Measurements from ENCODE around the gene OLFM2.
"Not testable (repeated sequence)": the region's sequence is repeated elsewhere in the genome, so short reads cannot be mapped to it uniquely, and the experiment has no call there.

OLFM2 gene

DNA sequence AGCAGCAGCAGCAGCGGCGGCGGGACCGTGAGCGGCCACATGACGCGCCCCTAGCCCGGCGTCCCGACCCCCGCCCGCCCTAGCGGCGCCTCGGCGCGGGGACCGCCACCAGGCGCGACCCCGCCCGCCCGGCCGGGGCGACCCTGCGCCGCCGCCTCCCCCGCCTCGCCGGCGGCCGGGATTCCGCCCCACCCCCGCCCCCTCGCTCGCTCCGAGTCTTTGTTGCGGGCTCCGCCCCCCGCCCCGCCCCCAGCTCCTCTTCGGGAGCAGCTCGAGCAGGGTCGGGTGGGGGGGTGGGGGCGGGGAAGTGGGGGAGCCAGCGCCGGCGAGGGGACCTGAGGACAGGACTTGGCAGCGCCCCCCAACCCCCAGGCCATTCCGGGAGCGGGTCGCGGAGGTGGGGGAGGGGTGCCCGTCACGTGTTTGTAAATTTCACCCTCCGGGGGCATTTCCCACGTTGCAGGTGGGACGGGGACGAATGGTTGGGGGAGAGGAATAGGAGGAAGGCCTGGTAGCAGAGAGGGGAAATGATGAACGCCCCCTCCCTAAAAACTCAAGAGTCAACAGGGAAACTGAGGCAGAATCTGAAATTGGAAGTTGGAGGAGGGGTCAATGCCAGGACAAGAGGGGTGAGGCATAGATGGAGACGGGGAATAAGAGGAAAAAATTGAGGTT, at the start of gene OLFM2:
TSS of gene OLFM2 (minus strand) at position 190 of the 675 bp plus-strand sequence. CDS start at position 41, 149 bp downstream.
- DNase-seq (ENCODE audit: low spot score) = no peak

DNA sequence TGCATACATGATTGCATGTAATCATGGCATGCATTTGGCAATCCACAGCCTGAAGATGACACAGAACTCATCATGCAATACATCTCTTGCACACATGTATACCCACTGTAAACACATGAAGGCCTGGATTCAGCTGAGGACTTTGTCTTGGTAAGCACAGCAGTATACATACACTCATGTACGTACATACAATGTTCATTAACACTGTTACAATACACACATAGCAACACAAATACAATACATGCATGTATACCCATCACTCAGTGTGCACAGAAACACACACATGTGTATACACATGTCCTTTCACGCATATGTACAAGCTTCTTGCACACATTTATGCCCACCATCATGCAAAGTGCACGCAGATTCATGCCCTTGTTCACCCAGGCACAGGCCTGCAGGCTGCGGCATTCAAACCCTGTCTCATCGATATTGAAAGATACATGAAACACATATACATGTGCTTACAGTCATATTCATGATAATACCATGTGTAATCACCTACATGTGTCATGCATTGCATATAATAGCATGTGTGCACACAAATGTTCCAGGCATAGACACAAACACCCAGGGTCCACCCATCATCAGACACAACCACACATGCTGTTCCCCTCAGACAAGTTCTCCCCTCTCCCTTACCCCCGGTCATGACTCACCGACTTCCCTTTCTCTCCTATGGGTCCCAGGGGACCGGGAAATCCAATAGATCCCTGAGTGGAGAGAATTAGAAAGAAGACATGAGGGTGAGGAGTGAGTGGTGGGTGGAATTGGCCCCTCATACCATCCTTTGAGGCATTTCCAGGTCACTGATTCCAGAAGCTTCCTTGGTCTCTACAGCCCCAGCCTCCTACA, 45.3 kb upstream of the OLFM2 start:
- no peak for DNase-seq (ENCODE audit: low spot score)

DNA sequence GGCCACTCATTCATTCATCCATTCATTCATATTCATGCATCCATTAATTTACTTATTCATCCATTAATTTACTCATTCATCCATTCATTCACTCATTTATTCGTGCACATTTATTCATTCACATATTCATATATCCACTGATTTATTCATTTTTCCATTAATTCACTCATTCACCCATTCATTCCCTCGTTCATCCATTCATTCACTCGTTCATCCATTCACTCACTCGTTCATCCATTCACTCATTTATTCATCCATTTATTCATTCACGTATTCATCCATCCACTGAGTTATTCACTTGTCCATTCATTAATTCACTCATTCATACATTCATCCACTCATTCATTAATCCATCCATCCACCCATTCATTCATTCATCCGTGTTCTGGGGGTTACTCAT, 35.8 kb upstream of the OLFM2 start:
- DNase-seq (ENCODE audit: low spot score) = no peak

DNA sequence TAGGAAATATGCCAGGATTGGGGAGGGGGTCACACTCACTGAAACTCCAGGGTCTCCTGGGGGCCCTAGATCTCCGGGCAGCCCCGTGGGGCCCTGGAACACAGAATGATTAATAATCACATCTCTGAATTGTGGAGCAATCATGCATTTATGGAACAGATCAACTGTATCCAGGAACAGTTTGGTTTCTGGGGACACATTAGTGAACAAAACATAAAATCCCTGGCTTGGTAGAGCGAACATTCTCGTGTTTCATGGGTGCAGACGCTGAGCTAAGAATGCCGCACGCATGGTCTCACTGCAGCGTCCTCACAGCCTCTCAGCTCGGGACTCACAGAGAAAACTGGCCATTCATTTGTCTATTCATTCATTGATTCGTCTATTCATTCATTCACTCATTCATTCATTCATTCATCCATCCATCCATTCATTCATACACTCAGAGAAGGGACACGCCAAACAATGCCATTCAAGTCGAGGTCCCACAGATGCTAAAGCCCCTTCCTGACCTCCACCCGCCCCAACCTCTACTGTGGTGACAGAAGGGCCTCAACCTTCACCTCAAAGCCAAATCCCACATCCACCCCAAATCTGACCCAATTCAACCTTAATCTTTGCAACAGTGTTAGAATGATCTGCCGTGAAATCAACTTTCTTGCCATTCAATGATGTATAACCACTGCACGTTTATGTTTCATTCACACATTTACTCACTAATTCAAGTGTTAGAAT, 35.0 kb upstream of the OLFM2 start:
- DNase-seq (ENCODE audit: low spot score) = no peak

DNA sequence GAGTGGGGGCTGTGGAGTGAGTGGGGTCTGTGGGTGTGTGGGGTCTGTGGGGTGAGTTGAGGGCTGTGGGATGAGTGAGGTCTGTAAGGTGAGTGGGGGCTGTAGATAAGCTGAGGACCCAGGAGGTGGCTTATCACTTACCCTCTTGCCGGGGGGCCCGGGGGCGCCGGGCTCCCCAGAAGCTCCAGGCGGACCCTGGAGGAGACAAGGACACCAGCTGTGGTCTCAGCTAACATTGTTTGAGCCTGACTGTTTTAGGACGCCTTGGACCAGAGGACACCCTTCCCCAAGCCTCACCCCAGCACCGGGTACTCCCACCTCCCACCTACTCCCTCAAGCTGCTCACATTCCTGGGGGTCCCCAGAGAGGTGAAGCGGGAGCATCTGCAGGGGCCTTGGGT, 34.2 kb upstream of the OLFM2 start:
- DNase-seq (ENCODE audit: low spot score) = no peak

DNA sequence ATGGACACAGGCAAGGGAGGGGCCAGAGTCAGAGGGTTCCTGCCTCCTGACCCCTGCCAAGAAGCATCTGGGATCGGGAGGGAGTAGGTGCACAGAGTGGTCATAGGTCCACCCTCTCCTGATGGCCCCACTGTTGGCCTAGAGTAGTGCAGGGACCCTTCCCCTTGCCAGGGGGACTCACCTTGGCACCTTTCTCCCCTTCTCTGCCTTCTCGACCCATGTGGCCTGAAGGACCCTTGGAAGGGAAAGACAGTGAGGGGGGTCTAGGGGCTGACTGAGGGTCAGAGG, 33.3 kb upstream of the OLFM2 start:
- no peak for DNase-seq (ENCODE audit: low spot score)

DNA sequence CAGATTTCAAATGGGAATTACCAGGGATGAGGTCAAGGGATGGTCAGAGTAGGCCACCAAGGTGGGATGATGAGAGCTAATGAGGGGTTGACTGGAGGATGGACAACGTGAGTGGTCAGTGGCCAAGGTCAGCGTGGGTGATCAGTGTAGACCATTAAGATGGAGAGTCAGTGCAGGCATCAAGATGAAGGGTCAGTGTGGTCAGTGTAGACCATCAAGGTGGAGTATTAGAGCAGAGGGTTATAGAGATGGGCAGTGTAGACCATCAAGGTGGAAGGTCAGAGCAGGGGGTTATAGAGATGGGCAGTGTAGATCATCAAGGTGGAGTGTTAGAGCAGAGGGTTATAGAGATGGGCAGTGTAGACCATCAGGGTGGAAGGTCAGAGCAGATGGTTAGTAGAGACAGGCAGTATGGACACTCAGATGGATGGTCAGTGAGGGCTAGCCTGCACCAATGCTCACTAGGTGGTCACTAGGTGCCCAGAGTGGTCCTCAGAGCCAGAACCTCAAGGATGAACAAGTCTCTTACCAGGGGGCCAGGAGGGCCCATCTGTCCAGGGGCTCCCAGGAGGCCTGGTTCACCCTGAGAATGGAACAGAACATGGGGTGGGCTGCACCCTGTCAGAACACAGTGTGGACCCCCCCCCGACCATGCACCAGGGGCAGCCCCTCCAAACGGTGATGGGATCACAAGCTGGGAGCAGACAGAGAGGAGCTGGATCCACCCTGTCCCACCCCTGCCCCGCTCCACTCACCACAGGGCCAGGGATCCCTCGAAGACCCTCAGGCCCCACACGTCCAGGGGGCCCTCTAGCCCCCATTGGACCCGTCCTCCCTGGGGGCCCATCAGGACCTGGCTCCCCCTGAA, 32.7 kb upstream of the OLFM2 start:
- no peak for DNase-seq (ENCODE audit: low spot score)

DNA sequence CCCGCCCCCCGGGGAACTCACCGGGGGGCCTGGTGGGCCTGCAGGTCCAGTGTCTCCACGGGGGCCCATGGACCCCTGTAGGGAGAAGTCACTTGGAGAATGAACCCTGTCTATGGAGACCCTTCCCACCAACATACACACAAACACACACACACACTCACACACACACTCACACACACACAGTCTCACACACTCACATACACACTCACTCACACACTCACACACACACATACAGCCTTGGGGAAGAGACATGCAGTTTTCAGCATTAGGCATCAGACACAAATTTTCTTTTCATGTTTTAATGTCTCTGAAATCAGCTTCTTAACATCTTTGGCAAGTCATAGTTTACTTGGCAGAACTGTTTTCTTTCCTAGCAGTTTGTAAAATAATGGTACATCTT, 31.0 kb upstream of the OLFM2 start:
- no peak for DNase-seq (ENCODE audit: low spot score)

DNA sequence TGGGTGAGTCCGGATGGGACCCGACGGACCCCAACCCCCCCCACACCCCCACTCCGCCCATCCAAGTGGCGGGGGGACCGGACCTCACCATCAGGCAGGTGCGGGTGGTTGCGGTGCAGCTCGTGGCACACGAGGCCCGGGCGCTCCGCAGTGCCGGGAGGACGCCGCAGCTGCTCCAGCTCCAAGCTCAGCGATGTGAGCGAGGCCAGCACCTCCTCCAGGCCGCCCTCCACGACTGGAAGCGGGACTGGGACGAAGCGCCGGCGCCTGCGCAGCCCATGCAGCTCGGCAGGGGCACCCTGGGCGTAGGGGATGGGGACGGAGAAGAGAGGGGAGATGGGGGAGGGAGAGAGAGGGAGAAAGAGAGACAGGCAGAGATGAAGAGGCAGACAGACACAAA, 30.1 kb upstream of the OLFM2 start:
- no peak for DNase-seq (ENCODE audit: low spot score)

DNA sequence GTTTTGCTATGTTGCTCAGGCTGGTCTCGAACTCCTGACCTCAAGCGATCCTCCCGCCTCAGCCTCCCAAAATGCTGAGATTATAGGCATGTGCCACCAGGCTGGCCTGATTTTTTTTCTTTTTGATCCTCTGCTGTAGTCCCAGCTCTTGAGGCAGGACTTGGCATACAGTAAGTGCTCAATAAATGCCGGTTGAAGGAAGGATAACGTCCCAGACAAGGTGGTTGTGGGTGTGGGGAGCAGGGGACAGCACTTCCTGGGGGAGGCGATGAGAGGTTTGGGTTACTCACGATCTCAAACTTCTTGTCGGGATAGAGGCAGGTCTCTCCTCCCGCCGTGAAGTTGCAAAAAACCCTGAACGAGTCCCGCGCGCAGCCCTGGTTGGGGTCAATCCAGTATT, 29.7 kb upstream of the OLFM2 start:
- no peak for DNase-seq (ENCODE audit: low spot score)

DNA sequence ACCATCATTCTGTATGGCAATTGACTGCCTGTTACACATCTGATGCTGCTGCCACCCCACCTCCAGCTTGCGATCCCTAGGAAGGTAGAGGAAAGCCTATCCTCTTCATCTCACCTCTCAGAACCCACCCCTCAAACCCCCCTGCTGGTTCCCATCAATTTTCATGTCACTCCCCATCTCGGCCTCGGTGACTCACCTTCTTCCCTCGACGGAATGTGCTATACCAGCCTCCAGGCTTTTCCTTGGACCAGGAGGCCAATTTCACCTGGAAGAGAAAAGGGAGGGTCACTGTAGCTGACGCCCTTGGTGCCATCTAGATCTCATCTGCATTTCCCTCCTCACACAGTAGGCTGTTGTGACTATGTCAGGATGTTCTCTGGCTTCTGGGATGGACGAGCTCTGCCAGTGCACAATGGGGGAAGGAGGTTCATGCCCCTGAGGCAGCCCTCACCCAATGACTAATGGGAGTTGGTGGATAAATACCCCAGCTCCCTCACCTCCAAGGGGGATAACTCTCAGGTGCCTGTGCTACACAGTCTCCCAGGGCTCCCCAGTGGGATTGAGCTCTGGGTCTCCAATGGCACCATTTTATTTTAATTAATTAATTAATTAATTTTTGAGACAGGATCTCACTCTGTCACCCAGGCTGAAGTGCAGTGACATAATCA, 26.4 kb upstream of the OLFM2 start:
- DNase-seq (ENCODE audit: low spot score) = no peak

DNA sequence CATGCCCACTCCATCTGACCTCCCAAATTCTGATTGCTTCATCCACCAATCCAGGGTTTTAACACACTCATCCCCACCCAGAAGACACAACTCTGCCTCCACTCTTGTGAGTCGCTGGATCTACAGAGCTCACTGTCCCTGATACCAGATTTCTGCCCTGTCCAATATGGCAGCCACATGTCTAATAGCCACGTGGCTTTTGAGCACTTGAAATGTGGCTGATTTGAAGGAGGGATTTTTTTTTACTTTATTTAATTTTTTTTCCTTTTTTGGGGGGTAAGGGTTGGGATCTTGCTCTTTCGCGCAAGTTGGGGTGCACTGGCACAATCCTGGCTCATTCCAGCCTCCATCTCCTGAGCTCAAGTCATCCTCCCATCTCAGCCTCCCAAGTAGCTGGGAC, 24.8 kb upstream of the OLFM2 start:
- no peak for DNase-seq (ENCODE audit: low spot score)

DNA sequence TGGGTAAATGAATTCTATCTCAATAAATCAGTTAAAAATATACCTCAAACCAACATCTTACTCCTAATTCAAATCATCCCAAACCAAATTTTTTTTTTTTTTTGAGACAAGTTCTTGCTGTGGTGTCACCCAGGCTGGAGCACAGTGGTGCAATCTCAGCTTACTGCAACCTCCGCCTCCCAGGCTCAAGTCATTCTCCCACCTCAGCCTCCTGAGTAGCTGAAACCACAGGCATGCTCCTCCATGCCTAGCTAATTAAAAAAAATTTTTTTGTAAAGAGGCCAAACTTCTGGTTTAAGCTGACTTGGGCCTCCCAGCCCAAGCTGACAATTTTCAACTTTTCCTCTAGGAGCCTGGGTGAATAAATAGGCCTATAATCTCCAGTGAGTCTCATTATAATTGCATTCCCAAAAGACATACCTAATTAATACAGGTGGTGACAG, 22.1 kb upstream of the OLFM2 start:
- DNase-seq (ENCODE audit: low spot score) = no peak

DNA sequence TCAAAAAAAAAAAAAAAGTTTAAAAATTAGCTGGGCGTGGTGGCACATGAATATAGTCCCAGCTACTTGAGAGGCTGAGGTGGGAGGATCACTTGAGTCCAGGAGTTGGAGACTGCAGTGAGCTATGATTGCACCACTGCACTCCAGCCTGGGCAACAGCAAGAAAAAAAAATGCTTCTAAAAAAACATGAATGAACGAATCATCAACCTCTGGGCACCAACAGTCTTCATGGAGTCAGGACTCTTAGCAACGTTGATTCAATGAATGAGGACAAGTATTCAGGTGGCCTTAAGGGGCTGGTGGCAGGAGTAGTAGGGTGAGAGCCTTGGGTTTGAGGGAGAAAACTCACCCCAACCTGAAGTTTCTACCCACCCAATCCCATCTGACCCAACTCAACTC, 20.6 kb upstream of the OLFM2 start:
- DNase-seq (ENCODE audit: low spot score) = no peak

DNA sequence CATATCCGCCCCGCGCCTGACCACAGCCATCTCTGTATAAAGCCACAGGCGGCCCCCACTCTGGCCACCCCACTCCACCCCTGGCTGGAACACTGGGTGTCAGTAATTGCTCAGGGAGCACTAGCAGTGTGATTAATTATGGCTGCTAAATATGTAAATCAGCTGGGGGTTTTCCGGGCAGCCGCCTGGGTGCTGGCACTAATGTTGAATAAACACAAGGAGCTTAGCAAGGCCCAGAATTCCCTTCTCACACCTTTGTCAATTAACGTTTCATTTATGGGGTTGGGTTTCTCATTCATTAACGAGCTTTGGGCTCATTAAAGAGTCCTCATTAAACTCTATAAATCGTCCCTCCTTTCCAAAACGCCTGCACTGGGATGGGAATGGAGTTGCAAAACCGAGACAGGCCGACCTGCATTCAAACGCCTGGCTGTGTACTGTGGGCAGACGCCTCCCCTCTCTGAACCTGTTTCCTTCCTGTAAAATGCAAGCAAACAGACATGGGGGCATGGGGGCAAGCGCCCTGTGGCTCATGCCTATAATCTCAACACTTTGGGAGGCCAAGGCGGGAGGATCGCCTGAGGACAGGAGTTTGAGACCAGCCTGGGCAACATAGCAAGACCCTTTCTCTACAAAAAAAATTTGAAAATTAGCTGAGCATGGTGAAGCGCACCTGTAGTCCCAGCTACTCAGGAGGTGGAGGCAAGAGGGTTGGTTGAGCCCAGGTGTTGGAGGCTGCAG, 17.7 kb upstream of the OLFM2 start:
- DNase-seq (ENCODE audit: low spot score) = no peak

DNA sequence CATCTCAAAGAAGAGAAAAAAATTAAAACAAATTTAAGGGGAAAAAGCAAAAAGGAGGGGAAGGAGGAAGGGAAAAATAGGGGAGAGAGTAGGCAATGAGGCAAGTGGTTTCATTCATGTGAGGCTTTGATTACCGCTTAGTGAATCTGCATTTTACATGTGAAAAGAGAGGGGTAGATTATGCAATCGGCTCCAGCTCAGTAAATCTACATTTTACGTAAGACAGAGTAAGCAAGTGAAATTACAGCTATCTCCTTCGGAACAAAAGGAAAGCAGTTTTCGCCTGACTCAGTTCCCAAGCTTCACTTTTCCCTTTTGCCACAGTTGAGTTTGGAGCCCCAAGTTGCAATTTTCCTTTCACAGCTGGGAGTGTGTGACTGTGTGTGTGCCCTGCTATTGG, 16.0 kb upstream of the OLFM2 start:
- no peak for DNase-seq (ENCODE audit: low spot score)

DNA sequence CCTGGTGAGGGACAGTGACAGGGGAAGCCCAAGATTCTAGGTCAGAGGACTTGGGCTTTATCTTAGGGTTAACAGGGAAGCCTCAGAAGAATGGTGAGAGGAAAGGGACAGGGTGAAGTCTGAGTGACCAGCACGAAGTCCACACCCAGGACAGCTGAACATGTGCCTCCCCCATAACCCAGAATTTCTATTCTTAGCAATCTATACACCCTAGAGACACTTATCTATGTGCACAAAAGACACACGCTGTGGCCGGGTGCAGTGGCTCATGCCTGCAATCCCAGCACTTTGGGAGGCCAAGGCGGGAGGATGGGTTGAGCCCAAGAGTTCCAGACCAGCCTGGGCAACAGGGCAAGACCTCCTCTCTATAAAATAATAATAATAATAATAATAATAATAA, 11.1 kb upstream of the OLFM2 start:
- DNase-seq (ENCODE audit: low spot score) = no peak

DNA sequence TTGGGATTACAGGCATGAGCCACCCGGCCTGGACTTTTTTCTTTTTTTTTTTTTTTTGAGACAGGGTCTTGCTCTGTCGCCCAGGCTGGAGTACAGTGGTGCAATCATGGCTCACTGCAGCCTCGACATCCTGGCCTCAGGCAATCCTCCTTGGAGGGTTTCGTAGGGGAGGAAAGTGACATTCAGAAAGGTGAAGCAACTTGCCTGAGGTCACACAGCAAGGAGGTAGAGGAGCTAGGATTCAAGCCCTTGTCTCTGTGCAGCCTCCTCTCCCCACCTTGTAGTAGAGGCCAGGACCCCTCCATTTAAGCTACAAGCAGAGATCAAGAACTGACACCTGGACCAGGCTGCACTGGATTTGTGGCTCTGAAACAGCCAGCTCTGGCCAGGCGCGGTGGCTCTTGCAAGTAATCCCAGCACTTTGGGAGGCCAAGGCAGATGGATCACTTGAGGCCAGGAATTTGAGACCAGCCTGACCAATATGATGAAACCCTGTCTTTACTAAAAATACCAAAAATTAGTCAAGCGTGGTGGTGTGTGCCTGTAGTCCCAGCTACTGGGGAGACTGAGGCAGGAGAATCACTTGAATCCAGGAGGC, 10.3 kb upstream of the OLFM2 start:
- not testable (repeated sequence) for DNase-seq (ENCODE audit: low spot score)

DNA sequence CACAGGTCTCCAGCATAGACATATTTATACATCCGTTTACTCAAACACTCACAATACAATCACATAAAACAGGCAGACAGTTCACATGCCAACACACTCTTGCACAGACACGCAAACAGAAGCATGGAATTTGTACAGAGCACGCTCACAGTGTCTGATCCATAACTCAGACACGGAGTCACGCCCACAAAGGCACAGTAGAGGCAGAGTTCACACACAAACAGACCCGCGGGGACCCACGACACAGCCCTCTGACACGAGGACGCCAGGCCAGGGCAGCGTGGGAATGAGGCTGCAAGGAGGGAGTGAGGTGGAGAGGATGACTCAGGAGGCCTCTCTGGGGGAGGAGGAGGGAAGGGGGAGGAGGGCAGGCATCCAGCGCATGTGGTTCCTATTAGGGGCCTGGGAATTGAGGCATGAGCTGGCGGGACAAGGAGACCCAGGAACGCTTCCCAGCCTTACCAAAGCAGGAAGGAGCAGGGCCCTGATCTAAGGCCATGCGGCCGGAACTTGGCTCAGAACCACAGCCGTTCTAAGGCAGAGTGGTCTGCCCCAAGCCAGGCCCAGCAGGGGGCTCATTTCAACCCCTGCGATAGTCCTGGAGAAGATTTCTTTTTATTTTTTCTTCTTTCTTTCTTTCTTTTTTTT, 9.1 kb upstream of the OLFM2 start:
- peak; percentile 76 for DNase-seq (ENCODE audit: low spot score)

DNA sequence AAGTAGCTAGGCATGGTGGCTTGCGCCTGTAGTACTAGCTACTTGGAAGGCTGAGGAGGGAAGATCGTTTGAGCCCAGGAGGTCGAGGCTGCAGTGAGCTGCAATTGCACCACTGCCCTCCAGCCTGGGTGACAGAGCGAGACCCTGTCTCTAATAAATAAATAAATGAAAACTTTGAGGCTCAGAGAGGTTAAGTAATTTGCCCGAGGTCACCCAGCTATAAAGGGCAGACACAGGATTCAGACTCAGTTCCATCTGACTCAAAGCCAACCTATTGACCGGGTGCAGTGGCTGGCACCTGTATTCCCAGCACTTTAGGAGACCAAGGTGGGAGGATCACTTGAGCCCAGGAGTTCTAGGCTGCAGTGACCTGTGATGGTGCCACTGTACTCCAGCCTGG, 7.4 kb upstream of the OLFM2 start:
- no peak for DNase-seq (ENCODE audit: low spot score)

Measured in RKO (cell line).